Vagina (tissue), 2 donors: ENCODE results near the gene ETV4.

ENCODE experiments used
- POLR2AphosphoS5 ChIP-seq, 2 donors: sonication (generic); formaldehyde crosslinking; IDR thresholded peaks; one replicate each; pipeline ENCODE4 v1.9.0; 2017; ENCODE audit warnings: antibody characterized with exemption in 2 of 2, mild to moderate bottlenecking in 2 of 2, low read depth in 1 of 2; ENCODE audit not compliant: insufficient read depth in 1 of 2
- TF ChIP-seq, protein P1 (sequence below), 3 experiments: fragments of 450-650 bp in 2 of 3; fragments of 200-600 bp in 1 of 3; sonication (generic) in 1 of 3; IDR thresholded peaks; one replicate each; pipeline ENCODE4 v1.5.1; 2017 to 2019; ENCODE audit warnings: antibody characterized with exemption in 3 of 3, mild to moderate bottlenecking in 2 of 3, moderate library complexity in 2 of 3

DNA sequence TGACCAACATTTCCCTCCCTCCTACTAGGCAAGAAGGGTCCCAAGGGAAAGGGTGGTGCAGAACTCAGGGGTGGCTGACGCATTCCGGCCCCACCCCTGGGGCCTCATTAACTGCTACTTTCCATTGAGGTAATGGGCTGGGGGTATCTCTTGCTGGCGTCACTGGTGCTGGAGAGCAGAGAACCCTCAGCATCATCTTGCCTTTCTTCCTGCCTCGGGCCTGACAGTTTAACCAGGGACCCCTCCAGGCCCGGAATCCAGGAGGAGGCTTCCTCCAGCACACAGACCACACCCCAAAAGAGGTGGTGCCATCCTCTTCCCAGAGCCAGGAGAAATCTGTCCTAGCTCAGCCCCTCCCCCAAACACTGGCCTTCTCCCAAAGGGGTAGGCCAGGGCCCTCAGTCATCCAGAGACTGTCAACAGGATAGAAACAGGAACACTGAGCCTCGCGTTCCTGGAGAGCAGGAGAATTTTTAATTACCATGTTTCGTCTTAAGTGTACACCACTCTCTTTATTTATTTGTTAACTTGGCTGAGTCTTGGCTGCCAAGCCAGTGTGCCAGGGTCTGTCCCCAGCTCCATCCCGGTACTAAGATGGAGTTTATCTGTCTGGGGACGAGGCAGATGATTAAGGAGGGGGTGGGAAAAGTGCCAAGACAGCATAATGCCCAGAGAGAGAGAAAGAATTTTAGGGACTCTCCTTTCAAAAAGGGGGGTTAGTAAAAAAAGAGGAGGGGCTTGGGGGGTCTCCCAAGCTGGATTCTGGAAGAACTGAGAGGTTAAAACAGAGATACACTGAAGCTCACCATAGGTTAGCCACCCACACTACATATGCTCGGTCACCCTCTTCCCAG is 5.1 kb downstream of the ETV4 start:
- no peak for TF ChIP-seq POLR2AphosphoS5 (IDR thresholded peaks at IDR 0.05; ENCODE audit: insufficient read depth in 1 of 2, low read depth in 1 of 2)
- TF ChIP-seq, protein P1, sequence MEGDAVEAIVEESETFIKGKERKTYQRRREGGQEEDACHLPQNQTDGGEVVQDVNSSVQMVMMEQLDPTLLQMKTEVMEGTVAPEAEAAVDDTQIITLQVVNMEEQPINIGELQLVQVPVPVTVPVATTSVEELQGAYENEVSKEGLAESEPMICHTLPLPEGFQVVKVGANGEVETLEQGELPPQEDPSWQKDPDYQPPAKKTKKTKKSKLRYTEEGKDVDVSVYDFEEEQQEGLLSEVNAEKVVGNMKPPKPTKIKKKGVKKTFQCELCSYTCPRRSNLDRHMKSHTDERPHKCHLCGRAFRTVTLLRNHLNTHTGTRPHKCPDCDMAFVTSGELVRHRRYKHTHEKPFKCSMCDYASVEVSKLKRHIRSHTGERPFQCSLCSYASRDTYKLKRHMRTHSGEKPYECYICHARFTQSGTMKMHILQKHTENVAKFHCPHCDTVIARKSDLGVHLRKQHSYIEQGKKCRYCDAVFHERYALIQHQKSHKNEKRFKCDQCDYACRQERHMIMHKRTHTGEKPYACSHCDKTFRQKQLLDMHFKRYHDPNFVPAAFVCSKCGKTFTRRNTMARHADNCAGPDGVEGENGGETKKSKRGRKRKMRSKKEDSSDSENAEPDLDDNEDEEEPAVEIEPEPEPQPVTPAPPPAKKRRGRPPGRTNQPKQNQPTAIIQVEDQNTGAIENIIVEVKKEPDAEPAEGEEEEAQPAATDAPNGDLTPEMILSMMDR (IDR thresholded peaks at IDR 0.05): no peak
